ENCODE data around the gene PYGM. TPM values are rescaled to one million over a fixed set of nuclear protein-coding genes. Genes with fewer than 3 reads are reported as not detected.

Gene PYGM
- total RNA-seq, 1 experiment from 2014 or later = 6.6 TPM

DNA sequence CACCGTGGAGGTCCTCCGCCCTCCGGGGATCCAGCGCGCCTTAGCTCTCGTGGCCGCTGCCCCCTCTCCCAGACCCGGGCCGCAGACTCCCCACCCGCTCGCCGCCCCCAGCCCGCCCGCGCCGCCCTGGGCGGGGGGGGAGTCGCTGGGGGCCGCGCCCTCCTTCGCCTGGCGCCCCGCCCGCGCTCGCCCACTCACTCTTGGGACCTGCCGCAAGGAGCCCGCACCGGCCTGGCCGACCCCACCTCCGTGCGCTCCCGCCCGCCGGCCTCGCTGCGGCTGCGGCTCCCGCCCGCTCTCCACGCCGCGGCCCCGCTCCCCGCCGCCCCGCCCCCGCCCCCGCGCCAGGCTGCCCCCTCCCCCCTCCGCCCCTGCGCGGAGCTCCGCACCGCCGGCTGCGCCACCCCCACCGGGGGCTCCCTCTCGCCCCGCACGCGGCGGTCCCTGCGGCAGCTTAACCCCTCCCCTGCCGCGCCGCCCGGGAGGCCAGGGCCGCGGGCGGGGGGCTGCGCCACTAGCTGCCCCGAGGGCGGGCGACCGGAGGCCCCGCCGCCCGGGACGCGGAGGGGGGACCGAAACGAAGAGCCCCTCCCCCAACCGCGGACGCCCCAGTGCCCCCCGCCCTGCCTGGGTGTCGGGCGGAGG is 15.1 kb downstream of the PYGM start:
- ChIA-PET CTCF (interaction anchor here (0.6 to 8.6 kb wide), 26 partner anchors 9 to 404 kb away, joined by 3 to 150 read pairs (median 6); partner anchors contain the start of genes MAP4K2, NRXN2, PYGM and SF1), POLR2A (interaction anchor here (0.9 to 2.6 kb wide), 5 partner anchors 15 to 34 kb away, joined by 4 to 8 read pairs (median 7); partner anchors contain the start of genes PYGM and SF1)
- H3K36me3 Mint-ChIP-seq = no peaks in the 10 kb centered on the region
- peak overlapping the region; percentile 82 for H3K4me3 Mint-ChIP-seq
- ATAC-seq (no peak), DNase-seq (ENCODE audit: low spot score) (no peak)
- TF ChIP-seq SP1 (CRISPR knock-in tag; conservative IDR thresholded peaks at IDR 0.05) (no peak), ZNF423 (CRISPR knock-in tag; IDR thresholded peaks at IDR 0.05) (0 out of 2 replicates have a peak, but pooled peaks have one; percentile 5)
- H3K27ac Mint-ChIP-seq = no peak overlapping the region
- no peaks in the 10 kb centered on the region for H3K9me3 Mint-ChIP-seq
- H3K27me3 Mint-ChIP-seq (ENCODE audit: low read depth) = peaks cover 32% of the 10 kb centered on the region
- peaks cover 32% of the 10 kb centered on the region for H3K4me1 Mint-ChIP-seq

DNA sequence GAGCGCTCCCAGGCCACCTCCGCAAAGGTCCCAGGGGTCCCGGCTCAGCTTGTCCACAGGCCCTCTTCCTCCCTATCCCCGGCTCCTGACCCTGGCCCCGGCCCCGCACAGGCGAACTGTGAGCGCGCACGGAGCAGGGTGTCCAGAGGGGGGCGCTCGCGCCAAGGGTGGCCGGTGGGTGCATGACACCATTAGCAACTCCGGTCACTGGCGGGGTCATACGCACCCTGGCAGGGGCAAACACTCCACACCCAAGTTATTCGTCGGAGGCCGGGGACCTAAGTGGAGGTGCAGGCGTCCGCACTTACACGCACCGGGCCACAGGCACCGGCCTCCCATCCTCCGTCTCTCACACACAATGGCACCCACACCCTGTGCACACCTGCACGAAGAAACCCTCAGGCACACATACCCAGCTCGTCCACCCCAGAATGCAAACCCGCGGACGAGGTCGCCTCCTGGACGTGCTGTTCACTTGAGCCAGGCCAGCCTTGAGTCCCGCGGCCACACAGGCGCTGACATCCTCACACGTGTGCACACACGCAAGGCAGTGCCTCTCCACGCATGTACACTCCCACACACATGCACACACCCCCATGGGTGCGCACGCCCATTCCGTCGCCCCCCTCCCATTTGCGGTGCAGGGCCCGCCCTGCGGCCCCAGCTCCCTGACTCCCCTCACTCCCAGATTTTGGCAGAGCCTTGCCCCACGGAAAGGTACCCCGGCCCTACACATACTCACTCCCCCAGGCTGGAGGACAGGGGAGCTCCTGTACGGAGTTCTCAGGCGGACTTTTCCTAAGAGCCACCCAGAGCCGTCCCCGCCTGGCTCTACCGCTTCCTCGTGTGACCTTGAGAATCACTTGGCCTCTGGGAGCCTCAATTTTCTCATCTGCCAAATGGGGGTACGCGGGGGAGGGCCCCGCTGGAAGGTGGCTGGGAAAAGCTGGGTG is 15.9 kb downstream of the PYGM start, which contains the start of gene RASGRP2:
TSS of gene RASGRP2 (minus strand) at position 552 of the 953 bp plus-strand sequence. CDS start 1,276 bp downstream, outside the sequence.
- CTCF ChIA-PET = interaction anchor here (0.6 to 8.6 kb wide), 42 partner anchors 8 to 453 kb away, joined by 3 to 150 read pairs (median 6); partner anchors contain the start of genes BATF2, MAP4K2, NRXN2 and PYGM
- Mint-ChIP-seq H3K4me1 (peaks cover 39% of the 10 kb centered on the region), H3K27me3 (ENCODE audit: low read depth) (peaks cover 37% of the 10 kb centered on the region), H3K36me3 (0 out of 2 replicates have a peak, but pooled peaks cover 3% of the 10 kb centered on the region), H3K27ac (peak within 1 kb of the TSS; percentile 6; the same call in 1 of the 2 replicates), H3K9me3 (no peaks in the 10 kb centered on the region), H3K4me3 (peak within 1 kb of the TSS; percentile 69)
- ATAC-seq = peak; percentile 19
- POLR2A ChIA-PET = interaction anchor here (0.9 to 2.6 kb wide), 6 partner anchors 14 to 35 kb away, joined by 3 to 8 read pairs (median 6); partner anchors contain the start of genes PYGM and SF1
- peak; percentile 85 for DNase-seq (ENCODE audit: low spot score)
- TF ChIP-seq, protein P1, sequence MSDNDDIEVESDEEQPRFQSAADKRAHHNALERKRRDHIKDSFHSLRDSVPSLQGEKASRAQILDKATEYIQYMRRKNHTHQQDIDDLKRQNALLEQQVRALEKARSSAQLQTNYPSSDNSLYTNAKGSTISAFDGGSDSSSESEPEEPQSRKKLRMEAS (CRISPR knock-in tag; IDR thresholded peaks at IDR 0.05) = no peak; the same call in 1 of the 2 replicates
- TF ChIP-seq, protein P2, sequence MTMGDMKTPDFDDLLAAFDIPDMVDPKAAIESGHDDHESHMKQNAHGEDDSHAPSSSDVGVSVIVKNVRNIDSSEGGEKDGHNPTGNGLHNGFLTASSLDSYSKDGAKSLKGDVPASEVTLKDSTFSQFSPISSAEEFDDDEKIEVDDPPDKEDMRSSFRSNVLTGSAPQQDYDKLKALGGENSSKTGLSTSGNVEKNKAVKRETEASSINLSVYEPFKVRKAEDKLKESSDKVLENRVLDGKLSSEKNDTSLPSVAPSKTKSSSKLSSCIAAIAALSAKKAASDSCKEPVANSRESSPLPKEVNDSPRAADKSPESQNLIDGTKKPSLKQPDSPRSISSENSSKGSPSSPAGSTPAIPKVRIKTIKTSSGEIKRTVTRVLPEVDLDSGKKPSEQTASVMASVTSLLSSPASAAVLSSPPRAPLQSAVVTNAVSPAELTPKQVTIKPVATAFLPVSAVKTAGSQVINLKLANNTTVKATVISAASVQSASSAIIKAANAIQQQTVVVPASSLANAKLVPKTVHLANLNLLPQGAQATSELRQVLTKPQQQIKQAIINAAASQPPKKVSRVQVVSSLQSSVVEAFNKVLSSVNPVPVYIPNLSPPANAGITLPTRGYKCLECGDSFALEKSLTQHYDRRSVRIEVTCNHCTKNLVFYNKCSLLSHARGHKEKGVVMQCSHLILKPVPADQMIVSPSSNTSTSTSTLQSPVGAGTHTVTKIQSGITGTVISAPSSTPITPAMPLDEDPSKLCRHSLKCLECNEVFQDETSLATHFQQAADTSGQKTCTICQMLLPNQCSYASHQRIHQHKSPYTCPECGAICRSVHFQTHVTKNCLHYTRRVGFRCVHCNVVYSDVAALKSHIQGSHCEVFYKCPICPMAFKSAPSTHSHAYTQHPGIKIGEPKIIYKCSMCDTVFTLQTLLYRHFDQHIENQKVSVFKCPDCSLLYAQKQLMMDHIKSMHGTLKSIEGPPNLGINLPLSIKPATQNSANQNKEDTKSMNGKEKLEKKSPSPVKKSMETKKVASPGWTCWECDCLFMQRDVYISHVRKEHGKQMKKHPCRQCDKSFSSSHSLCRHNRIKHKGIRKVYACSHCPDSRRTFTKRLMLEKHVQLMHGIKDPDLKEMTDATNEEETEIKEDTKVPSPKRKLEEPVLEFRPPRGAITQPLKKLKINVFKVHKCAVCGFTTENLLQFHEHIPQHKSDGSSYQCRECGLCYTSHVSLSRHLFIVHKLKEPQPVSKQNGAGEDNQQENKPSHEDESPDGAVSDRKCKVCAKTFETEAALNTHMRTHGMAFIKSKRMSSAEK (CRISPR knock-in tag; IDR thresholded peaks at IDR 0.05; ENCODE audit: borderline replicate concordance) = no peak
- TF ChIP-seq ESRRA (CRISPR knock-in tag; IDR thresholded peaks at IDR 0.05; ENCODE audit: borderline replicate concordance) (0 out of 2 replicates have a peak, but pooled peaks have one; percentile 58), ZNF423 (CRISPR knock-in tag; IDR thresholded peaks at IDR 0.05) (no peak; the same call in 1 of the 2 replicates), ZNF121 (CRISPR knock-in tag; IDR thresholded peaks at IDR 0.05) (no peak), GABPB1 (CRISPR knock-in tag; IDR thresholded peaks at IDR 0.05) (no peak), ATF1 (CRISPR knock-in tag; IDR thresholded peaks at IDR 0.05) (no peak)
- TF ChIP-seq, protein P3, sequence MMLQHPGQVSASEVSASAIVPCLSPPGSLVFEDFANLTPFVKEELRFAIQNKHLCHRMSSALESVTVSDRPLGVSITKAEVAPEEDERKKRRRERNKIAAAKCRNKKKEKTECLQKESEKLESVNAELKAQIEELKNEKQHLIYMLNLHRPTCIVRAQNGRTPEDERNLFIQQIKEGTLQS (CRISPR knock-in tag; conservative IDR thresholded peaks at IDR 0.05) = no peak
- TF ChIP-seq, protein P4, sequence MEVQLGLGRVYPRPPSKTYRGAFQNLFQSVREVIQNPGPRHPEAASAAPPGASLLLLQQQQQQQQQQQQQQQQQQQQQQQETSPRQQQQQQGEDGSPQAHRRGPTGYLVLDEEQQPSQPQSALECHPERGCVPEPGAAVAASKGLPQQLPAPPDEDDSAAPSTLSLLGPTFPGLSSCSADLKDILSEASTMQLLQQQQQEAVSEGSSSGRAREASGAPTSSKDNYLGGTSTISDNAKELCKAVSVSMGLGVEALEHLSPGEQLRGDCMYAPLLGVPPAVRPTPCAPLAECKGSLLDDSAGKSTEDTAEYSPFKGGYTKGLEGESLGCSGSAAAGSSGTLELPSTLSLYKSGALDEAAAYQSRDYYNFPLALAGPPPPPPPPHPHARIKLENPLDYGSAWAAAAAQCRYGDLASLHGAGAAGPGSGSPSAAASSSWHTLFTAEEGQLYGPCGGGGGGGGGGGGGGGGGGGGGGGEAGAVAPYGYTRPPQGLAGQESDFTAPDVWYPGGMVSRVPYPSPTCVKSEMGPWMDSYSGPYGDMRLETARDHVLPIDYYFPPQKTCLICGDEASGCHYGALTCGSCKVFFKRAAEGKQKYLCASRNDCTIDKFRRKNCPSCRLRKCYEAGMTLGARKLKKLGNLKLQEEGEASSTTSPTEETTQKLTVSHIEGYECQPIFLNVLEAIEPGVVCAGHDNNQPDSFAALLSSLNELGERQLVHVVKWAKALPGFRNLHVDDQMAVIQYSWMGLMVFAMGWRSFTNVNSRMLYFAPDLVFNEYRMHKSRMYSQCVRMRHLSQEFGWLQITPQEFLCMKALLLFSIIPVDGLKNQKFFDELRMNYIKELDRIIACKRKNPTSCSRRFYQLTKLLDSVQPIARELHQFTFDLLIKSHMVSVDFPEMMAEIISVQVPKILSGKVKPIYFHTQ (CRISPR knock-in tag; IDR thresholded peaks at IDR 0.05) = no peak
- TF ChIP-seq, protein P5, sequence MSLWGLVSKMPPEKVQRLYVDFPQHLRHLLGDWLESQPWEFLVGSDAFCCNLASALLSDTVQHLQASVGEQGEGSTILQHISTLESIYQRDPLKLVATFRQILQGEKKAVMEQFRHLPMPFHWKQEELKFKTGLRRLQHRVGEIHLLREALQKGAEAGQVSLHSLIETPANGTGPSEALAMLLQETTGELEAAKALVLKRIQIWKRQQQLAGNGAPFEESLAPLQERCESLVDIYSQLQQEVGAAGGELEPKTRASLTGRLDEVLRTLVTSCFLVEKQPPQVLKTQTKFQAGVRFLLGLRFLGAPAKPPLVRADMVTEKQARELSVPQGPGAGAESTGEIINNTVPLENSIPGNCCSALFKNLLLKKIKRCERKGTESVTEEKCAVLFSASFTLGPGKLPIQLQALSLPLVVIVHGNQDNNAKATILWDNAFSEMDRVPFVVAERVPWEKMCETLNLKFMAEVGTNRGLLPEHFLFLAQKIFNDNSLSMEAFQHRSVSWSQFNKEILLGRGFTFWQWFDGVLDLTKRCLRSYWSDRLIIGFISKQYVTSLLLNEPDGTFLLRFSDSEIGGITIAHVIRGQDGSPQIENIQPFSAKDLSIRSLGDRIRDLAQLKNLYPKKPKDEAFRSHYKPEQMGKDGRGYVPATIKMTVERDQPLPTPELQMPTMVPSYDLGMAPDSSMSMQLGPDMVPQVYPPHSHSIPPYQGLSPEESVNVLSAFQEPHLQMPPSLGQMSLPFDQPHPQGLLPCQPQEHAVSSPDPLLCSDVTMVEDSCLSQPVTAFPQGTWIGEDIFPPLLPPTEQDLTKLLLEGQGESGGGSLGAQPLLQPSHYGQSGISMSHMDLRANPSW (CRISPR knock-in tag; conservative IDR thresholded peaks at IDR 0.05; ENCODE audit: low read depth) = no peak
- TF ChIP-seq, protein P6, sequence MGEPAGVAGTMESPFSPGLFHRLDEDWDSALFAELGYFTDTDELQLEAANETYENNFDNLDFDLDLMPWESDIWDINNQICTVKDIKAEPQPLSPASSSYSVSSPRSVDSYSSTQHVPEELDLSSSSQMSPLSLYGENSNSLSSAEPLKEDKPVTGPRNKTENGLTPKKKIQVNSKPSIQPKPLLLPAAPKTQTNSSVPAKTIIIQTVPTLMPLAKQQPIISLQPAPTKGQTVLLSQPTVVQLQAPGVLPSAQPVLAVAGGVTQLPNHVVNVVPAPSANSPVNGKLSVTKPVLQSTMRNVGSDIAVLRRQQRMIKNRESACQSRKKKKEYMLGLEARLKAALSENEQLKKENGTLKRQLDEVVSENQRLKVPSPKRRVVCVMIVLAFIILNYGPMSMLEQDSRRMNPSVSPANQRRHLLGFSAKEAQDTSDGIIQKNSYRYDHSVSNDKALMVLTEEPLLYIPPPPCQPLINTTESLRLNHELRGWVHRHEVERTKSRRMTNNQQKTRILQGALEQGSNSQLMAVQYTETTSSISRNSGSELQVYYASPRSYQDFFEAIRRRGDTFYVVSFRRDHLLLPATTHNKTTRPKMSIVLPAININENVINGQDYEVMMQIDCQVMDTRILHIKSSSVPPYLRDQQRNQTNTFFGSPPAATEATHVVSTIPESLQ (CRISPR knock-in tag; IDR thresholded peaks at IDR 0.05) = no peak
- TF ChIP-seq, protein P7, sequence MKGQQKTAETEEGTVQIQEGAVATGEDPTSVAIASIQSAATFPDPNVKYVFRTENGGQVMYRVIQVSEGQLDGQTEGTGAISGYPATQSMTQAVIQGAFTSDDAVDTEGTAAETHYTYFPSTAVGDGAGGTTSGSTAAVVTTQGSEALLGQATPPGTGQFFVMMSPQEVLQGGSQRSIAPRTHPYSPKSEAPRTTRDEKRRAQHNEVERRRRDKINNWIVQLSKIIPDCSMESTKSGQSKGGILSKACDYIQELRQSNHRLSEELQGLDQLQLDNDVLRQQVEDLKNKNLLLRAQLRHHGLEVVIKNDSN (CRISPR knock-in tag; IDR thresholded peaks at IDR 0.05) = no peak
- TF ChIP-seq, protein P8, sequence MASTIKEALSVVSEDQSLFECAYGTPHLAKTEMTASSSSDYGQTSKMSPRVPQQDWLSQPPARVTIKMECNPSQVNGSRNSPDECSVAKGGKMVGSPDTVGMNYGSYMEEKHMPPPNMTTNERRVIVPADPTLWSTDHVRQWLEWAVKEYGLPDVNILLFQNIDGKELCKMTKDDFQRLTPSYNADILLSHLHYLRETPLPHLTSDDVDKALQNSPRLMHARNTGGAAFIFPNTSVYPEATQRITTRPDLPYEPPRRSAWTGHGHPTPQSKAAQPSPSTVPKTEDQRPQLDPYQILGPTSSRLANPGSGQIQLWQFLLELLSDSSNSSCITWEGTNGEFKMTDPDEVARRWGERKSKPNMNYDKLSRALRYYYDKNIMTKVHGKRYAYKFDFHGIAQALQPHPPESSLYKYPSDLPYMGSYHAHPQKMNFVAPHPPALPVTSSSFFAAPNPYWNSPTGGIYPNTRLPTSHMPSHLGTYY (CRISPR knock-in tag; IDR thresholded peaks at IDR 0.05) = no peak
